Transverse colon (tissue), 3 donors: ENCODE results near the gene ARVCF.

Source experiments
- EP300 ChIP-seq: sonication (generic); formaldehyde crosslinking; IDR thresholded peaks from one replicate; pipeline ENCODE4 v1.6.1; 2017; ENCODE audit warnings: antibody characterized with exemption, low read depth
- TF ChIP-seq, protein P1 (sequence below), 5 experiments: fragments of 200-600 bp in 3 of 5; fragments of 450-650 bp in 2 of 5; sonication (generic) in 3 of 5; IDR thresholded peaks; 1 replicate in 2 of 5; 2 replicates in 3 of 5; pipeline ENCODE4 v1.5.1; 2016 to 2017; ENCODE audit warnings: antibody characterized with exemption in 5 of 5, inconsistent platforms in 3 of 5, mild to moderate bottlenecking in 2 of 5, moderate library complexity in 1 of 5

- TF ChIP-seq, protein P1, sequence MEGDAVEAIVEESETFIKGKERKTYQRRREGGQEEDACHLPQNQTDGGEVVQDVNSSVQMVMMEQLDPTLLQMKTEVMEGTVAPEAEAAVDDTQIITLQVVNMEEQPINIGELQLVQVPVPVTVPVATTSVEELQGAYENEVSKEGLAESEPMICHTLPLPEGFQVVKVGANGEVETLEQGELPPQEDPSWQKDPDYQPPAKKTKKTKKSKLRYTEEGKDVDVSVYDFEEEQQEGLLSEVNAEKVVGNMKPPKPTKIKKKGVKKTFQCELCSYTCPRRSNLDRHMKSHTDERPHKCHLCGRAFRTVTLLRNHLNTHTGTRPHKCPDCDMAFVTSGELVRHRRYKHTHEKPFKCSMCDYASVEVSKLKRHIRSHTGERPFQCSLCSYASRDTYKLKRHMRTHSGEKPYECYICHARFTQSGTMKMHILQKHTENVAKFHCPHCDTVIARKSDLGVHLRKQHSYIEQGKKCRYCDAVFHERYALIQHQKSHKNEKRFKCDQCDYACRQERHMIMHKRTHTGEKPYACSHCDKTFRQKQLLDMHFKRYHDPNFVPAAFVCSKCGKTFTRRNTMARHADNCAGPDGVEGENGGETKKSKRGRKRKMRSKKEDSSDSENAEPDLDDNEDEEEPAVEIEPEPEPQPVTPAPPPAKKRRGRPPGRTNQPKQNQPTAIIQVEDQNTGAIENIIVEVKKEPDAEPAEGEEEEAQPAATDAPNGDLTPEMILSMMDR (IDR thresholded peaks at IDR 0.05) = no peak
- no peak for TF ChIP-seq EP300
These were observed 12.2 kb downstream of the ARVCF start for GRCh38 chr22:20004464-20004863.
